GM18499 (cell line): ENCODE results near the gene ANGPTL8.

Experiments used
- ATAC-seq: cut with Tn5 transposase; IDR thresholded peaks from one replicate; pipeline ENCODE4 v1.9.1; 2021; ENCODE audit warnings: moderate number of reproducible peaks; ENCODE audit not compliant: insufficient read depth, unreplicated experiment

ANGPTL8 gene

DNA sequence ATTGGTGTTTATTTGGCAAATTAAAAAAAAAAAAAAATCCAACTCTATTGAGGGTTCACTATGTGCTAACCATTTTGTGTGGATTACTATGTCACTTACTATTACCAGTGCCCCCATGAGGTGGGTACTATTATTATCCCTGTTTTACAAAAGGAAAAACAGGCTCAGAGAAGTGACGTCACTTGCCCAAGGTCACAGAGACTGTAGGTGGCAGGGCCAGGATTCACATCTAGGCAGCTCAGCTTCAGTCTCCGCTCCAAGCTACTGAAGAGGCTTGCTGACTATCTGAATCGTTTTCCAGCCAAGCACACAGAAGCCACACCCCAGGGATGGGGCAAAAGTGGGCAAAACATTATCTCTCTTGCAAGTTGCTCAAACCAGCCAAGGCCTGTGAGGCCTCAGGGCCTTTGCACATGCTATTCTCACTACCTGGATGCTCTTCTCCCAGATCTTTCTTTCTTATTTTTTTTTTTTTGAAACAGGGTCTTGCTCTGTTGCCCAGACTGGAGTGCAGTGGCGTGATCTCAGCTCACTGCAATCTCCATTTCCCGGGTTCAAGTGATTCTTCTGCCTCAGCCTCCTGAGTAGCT is 4.8 kb upstream of the ANGPTL8 start:
- no peak for ATAC-seq

GRCh38 chr19:11236324-11237301 is 2.8 kb upstream of the ANGPTL8 start:
- ATAC-seq: no peak

DNA sequence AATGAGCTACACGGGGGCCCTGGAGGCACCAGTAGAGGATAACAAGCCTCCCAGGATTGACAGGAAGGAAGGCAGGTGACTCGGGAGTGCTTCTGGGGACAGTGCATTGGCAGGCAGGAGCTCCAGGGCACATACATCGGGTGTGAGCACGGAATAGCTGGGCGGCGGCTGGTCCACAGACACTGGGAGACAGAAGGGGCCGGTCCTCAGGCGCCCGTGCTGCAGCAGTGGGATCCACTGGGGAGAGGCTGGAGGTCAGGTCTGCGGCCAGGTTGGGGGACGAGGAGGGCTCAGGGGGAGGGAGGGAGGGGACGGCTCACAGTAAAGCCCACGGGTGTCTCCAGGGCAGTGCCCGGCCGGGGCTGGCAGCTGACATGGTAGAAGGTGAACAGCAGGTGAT is 2.1 kb upstream of the ANGPTL8 start:
- ATAC-seq: no peak

DNA sequence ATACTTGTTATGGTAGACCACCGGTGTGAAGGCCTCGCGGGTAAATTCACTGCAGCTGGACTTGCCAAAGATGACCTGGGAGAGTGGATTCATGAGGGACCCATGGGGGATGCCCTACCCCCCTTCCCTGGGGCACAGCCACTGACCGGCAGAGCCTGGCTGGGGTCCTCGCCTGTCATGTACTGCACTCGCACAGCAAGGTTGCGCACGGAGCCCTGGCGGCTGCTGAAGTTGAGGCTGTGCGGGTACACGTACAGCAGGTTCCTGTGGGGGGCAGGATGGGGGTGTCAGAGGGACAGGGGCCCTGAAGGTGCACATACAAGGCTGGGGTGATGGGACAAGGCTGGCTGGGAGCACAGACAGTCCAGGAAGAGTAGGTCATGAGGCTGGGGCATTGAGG is 1.4 kb upstream of the ANGPTL8 start:
- ATAC-seq: no peak

GRCh38 chr19:11238781-11239376 is 540 bp upstream of the ANGPTL8 start:
- no peak for ATAC-seq

- ATAC-seq: no peak
Measured at GRCh38 chr19:11240008-11240444, 607 bp downstream of the ANGPTL8 start.

- no peak for ATAC-seq
Measured at GRCh38 chr19:11242025-11242424, 2.6 kb downstream of the ANGPTL8 start.

DNA sequence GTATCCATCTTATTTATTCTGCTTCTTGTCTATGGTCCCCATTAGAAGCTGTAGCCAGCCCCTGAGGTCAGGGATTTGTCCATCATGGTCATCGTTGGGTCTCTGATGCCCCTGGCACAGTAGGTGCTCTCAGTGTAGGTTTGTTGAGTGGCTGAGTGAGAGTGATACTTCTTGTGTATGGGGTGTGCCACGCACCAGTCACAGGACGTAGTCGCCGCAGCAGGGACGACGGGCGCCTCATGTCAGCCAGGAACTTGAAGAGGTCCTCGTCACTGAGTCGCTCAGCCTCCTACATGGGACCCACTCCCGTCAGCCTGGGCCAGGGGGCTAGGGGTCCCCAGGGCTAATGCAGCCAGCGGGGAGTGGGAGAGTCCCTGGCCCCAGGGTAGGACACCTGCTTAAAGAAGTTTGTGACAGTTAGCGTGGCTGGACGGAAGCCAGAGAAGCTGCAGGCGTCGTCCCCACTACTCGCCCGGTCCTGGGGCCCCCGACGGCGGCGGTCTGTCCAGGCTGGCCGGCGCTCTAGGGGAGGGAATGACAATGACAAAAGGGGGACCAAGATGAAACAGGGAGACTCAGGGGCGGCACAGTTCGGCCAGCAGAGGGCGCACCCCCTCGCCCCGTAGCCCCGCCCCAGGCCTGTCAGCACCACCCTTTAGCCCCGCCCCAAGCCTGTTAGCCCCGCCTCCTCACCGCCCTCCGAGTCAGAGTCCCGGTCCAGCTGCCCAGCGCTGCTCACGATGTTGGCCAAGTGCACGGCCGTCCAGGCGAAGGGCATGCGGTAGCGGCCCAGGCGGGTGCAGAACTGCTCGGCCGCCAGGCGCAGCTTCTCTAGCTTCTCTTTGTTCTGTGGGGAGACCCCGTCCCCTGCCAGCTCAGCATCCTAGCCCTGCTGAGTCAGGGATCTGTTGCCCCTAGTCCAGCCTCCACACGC is 3.7 kb downstream of the ANGPTL8 start:
- ATAC-seq: no peak

DNA sequence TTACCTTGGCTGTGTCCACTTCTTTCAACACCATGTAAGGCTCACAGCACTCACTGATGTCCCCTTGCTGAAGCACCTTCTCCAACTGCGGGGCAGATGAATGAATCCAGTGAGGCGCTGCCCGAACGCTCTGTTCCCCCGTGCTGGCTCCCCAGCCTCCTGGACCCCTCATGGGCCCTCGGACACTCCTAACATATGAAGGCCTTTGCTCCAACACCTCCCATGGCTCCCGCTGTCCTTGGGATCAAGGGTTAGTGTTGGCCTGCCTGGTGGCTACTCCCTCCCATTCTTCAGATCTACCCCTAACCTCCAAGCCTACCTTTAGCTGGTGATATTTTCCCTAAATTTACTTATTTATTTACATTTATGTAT is 4.4 kb downstream of the ANGPTL8 start:
- no peak for ATAC-seq

DNA sequence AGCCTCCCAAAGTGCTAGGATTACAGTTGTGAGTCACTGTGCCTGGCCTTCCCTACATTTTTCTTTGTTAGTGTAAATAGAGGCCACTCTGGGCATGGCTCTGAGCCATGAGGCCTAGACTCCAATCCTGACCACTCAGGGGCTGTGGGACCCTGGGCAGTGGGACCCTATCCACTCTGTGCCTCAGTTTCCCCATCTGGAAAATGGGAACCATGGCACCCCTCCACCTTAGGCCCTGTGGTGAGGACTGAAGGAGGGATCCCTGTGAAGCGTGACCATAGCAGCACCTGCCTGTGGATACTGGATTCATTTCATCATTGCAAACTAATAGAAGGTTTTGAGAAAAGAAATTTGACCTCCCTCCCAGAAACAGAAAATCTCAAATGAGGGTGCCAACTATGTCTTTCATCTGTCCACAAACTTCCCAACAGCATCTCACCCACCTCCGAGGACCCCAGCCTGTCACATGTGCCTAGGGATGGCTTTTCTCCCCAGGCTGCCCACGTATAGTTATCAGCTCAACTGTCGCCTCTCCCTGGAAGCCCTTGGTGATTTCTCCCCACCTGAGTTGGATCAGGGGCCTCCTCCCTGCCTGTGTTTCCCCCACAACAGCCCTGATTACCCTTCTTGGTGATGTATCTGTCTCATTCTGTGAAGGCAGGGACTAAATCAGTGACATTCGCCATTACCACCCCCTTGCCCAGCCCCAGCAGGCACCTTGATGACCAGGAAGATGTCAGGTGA is 5.6 kb downstream of the ANGPTL8 start:
- no peak for ATAC-seq

- ATAC-seq: no peak
Measured at GRCh38 chr19:11246941-11247340, 7.5 kb downstream of the ANGPTL8 start.

- no peak for ATAC-seq
Measured at GRCh38 chr19:11247391-11247790, 8.0 kb downstream of the ANGPTL8 start.

DNA sequence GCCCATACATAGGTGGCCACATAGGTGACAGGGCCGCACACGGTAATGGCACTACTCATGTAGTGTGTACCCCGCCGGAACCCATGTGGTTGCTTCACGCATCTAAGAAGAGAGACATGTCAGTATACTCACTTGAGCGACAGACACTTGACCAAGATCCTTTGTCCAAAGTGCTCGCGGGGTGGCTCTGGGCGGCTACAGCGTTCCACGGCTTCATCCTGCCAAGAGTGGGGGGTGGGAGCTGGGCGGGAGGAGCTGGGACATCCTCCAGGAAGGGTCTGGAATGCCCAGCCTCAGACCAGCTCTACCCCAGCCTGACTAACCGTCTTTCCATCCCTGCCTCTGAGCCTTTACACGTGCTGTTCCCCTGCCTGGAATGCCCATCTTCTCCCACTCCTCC is 8.5 kb downstream of the ANGPTL8 start:
- no peak for ATAC-seq

DNA sequence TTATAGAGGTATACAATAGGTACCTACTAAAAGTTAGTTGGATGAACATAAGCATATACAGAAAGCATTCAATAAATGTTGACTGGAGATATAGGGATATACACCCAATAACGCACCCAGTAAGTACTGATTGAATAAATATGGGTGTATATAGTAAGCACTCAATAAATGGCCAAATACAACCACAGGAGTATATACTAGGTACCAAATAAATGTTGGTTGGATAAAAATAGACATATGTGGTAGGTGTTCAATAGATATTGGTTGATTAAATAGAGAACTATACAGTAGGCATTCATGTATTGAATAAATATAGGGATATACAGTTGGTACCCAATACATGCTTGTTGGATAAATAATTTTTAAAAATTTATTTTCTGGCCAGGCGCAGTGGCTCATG is 9.4 kb downstream of the ANGPTL8 start:
- no peak for ATAC-seq

- no peak for ATAC-seq
Measured at GRCh38 chr19:11251217-11251616, 11.8 kb downstream of the ANGPTL8 start.

GRCh38 chr19:11251650-11252314 is 12.4 kb downstream of the ANGPTL8 start:
- ATAC-seq: no peak

- ATAC-seq: no peak
Measured at GRCh38 chr19:11252665-11253355, 13.4 kb downstream of the ANGPTL8 start.

DNA sequence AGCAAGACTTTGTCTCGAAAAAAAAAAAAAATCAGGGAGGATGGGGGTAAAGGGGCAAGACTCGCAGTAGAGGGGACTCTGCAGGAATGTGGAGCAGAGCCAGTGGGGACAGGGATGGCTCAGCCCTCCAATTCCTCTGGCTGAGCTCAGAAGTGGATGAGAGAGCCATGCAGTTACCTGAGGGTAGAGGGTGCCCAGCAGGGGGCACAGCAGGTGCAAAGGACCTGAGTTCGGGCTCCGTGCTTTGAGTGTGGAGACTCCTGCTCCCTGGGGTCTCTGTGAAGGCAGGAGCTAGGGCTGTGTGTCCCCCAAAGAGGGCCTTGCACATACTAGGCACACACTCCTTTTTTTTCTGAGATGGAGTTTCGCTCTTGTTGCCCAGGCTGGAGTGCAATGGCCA is 15.2 kb downstream of the ANGPTL8 start:
- ATAC-seq: no peak

GRCh38 chr19:11256189-11256588 is 16.8 kb downstream of the ANGPTL8 start:
- ATAC-seq: no peak
